Heart left ventricle (tissue), 13 donors: ENCODE measurements around the gene DLGAP1.

Source experiments
- CTCF ChIP-seq, 12 donors: fragments of 200-600 bp; sonication (generic) in 4 of 12; IDR thresholded peaks; one replicate each; pipeline versions ENCODE4 v1.5.0 to v1.8.0; 2018 to 2022; ENCODE audit warnings: antibody characterized with exemption in 12 of 12, mild to moderate bottlenecking in 5 of 12
- POLR2A ChIP-seq, 2 donors: fragments of 450-650 bp; IDR thresholded peaks; one replicate each; pipeline ENCODE4 v1.6.1; 2017; ENCODE audit warnings: antibody characterized with exemption in 2 of 2, mild to moderate bottlenecking in 2 of 2, moderate library complexity in 2 of 2
- donor health status: ischemic (EF 13 %, LVEDD 7.1; RV severe dilation, severe dysfunction).
- donor health status: DM: no; HTN: yes; CAD: no.
- donor health status: DM: no; HTN: no; CAD: no.
- donor health status: ischemic (EF 25% LVEDD 6.9; RV normal size, moderate dysfunction).
- donor health status: ischemic (EF 25% LVEDD 5.7; RV mildly dilated, moderate dysfunction).
- donor health status: ischemic (EF 35%, LVEDD 5.7; RV mildly dilated, moderate dysfunction).
- donor health status: nonischemic (EF 11% LVEDD 7.7; RV severe dilation, severe dysfunction).
- donor health status: DM: yes; HTN: yes; CAD: no.
- donor health status: PGD.
- donor health status: ischemic (EF 29% LVEDD 5.4; RV normal size, mild dysfunction).
- donor health status: nonischemic (EF 23%, LVEDD 6.1; RV moderate dilation, normal function).

GRCh38 chr18:4204438-4204720, 250.7 kb downstream of the DLGAP1 start:
- no peak for TF ChIP-seq POLR2A (IDR thresholded peaks at IDR 0.05)
- TF ChIP-seq CTCF (IDR thresholded peaks at IDR 0.05): no peak
